GM20431 (cell line): ENCODE results near the gene VPS8.
"Not testable (repeated sequence)": the region's sequence is repeated elsewhere in the genome, so short reads cannot be mapped to it uniquely, and the experiment has no call there.

Source experiments
- in situ Hi-C: fragments of 300-500 bp; cut with MseI, MboI; formaldehyde crosslinking; loops from one replicate; pipeline ENCODE4 v1.15.0; 2020; ENCODE audit warnings: low sequenced_read_pairs; ENCODE audit not compliant: unreplicated experiment

Gene VPS8

GRCh38 chr3:184845819-184846218 lies 33.9 kb downstream of the VPS8 start:
- in situ Hi-C loops, result no loop called here

DNA sequence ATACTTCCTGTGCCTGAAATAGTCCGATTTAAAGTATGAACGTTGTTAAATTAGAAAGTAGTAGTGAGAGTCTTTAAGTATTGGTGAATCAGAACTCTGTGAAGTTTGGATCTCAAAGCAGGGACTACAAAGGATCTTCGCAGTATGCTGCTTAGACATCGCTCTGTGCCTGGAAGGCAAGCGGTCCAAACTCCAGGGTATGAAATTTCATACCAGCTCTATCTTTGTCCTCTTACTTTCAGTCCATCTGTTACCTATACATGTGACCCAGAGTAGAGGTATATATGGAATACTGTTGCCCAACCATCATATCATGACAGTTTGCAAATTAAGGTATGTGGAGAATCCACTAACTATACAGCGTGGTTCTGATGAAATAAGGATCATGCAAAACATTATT lies 34.5 kb downstream of the VPS8 start:
- in situ Hi-C loops, result no loop called here

DNA sequence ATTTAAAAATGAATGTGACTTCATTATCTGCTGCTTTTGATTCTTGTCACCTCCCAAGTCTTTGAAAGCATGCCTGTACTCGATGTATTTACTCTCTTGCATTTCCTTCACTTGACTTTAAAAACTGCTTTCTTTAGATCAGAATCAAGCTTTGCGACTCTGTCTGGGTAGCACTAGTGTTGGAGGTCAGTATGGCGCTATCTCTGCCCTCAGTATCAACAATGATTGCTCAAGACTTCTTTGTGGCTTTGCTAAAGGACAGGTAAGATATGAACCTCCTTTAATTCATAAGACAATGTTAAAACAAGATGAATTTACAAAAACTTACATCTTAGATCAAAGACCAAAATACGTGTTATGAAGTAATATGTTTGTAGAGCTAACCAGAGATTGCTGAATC lies 37.0 kb downstream of the VPS8 start:
- in situ Hi-C loops, result no loop called here

DNA sequence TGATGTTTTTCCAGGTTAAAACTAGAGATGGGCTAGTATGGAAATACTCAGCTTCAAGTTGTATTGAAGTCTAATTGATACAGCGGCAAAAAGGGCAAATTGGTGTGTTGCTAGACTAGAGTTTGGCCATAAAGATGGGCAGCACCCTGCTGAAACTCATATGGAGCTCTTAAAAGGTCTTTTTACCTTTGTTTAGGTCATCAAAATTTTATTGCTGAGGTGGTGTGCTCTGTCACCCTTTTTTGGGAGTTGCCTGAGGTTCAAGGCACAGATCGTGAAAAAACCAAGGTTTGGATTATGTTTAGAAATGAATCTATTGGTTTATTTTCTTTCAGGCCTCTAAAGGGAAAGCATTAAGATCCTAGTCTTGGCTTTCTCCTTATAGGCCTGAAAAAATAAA lies 38.2 kb downstream of the VPS8 start:
- in situ Hi-C loops, result no loop called here

DNA sequence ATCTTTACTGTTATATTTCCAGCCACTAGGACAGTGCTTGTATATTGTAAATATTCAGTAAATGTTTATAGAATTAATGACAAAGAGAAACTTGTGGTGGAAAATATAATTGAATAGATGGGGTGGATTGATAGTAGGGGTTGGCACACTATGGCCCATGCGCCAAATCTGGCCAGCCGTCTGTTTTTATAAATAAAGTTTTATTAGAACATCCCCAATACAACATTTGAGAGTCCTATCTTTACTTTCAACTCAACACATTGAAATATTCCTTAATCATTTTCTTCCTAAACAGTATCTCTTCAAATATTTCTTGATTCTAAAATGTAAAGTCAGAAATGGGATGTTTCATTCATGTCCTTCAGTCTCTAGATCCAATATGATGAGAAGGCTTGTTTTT lies 45.1 kb downstream of the VPS8 start:
- in situ Hi-C loops, result no loop called here

GRCh38 chr3:184864000-184864399 lies 52.0 kb downstream of the VPS8 start:
- in situ Hi-C loops, result no loop called here

DNA sequence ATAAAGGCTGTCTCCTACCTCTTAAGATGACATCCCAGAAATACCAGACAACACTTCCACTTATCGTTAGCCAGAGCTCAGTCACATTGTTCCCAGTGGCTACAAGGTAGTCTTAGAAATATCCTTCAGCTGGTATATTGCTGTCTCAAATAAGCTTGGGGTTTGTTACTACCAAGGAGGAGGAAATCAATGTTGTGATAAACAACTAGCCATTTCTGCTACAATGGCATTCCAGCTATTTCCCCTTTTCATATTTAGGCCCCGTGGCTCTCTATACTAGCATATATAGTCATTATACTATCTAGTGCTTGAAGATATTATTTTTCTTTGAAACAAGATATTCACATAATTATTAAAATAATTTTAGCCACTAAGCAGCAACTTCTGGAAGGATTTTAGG lies 56.5 kb downstream of the VPS8 start:
- in situ Hi-C loops, result no loop called here

GRCh38 chr3:184872200-184872599 lies 60.2 kb downstream of the VPS8 start:
- in situ Hi-C loops, result loop anchor here (10.0 kb wide), 1 partner anchor 303 kb away; no protein-coding TSS in a partner anchor

DNA sequence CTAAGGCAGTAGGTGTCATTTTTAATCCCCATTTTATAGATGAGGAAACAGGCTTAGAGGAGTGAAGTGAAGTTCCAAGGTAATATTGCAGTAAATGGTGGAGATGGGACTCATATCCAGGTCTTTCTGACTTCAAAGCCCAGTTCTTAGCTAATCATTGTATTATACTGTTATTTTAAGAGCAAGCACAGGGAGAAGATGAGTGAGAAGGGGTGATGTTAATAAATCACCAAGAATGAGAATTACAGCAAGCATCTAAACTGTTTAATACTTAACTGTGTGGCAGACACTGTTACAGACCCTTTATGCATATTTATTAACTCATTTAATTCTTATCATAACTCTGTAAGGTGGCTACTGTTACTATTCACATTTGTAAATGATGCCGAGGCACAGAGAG lies 61.2 kb downstream of the VPS8 start:
- in situ Hi-C loops, result loop anchor here (10.0 kb wide), 1 partner anchor 302 kb away; no protein-coding TSS in a partner anchor

GRCh38 chr3:184874709-184875644 lies 63.0 kb downstream of the VPS8 start:
- in situ Hi-C loops, result loop anchor here (10.0 kb wide), 1 partner anchor 300 kb away; no protein-coding TSS in a partner anchor

- in situ Hi-C loops, result no loop called here
Observed at GRCh38 chr3:184880276-184881019, 68.5 kb downstream of the VPS8 start.

- in situ Hi-C loops, result no loop called here
Observed at GRCh38 chr3:184884359-184885017, 72.5 kb downstream of the VPS8 start.

DNA sequence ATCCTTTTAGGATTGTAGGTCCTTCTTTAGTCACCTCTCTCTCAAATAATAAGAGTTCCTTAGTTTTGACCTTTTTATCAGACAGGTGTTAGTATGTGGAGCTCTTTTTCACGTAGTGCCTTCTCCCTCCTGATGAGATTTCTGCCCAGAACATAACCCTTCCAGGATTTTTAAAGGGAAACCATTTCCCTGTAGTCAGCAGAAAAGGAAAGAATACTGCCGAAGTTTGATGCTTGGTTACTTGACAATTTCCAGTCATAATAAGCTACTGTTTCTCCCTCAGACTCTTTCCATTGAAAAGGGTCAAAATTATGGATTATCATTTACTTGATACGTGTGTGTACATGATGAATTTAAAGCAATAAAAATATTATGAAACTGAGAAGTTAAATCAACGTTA lies 73.1 kb downstream of the VPS8 start:
- in situ Hi-C loops, result no loop called here

DNA sequence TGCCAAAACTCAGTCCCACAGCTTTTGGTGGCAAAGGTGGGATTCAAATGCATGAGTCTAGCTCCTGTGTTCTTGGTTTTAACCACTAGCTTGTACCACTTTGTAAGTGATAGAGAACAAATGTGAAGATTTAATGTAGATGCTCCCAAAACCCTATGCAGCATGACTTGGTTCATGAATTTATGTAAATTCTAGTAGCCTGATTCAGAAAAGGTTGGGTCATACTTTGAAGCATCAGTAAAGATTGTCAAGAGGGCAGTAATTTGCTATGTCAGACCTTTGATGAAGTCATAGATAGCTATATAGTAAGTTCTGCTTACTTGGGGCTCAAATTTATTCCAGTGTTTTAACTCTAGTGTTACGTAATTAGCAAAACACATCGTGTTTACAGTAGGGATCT lies 75.6 kb downstream of the VPS8 start:
- in situ Hi-C loops, result no loop called here

DNA sequence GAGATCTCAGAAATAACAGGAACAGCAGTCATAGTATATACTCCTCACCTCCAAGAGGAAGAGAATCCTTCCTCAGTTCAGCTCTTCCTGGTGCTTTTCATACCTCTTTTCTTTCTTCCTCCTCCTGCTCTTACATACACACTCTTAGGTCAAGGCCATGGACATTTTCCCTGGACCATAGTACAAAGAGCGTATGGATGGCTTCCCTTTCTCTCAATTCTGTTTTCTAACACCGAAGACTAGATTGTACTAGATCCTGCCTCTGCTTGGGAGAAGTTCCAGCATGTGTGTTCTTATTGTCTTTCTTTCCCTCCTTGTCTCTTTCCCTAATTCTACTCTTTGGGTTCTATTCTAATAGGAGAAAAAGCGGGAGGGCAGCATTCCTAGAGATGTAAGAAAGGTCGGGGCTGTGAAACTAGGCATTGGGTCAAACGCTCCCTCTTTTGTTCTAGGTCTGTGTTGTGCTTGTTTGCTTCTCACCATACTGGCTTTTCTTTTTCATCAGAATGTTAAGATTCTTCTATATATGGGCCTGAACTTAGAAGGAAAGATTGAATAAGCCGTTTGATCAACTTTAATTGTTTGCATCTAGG lies 77.4 kb downstream of the VPS8 start:
- in situ Hi-C loops, result no loop called here

DNA sequence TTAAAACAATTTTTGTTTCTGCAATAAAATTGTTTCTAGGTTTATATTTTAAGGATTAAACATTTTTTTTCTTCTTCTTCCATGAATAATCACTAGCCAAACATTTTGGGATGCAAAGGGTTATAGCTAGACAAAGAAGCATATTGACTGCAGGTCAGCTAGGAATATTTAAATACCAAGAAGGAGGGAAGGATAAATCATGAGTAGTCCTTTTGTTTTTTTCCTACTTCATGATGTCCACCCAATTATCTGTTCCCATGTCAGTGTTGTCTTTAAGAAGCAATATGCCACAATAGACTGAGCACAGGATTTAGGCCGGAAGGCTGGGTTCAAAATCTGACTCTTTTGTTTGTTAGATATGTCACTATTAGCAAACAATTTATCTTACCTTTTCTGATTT lies 82.1 kb downstream of the VPS8 start:
- in situ Hi-C loops, result no loop called here

DNA sequence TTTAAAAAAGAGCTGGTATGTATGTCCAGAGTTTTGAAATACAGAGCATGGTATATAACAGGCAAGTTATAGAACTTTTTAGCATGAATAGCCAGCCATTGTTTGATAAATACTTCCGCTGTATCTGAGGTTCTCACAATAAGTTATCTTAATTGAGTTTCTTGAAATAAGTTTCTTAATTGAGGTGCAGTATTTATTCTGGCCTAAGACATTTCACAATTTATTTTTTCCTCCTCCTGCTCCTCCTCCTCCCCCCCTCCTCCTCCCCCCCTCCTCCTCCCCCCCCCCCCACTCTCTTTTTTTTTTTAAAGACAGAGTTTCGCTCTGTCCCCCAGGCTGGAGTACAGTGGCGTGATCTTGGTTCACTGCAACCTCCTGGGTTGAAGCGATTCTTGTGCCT lies 83.4 kb downstream of the VPS8 start:
- in situ Hi-C loops, result no loop called here

DNA sequence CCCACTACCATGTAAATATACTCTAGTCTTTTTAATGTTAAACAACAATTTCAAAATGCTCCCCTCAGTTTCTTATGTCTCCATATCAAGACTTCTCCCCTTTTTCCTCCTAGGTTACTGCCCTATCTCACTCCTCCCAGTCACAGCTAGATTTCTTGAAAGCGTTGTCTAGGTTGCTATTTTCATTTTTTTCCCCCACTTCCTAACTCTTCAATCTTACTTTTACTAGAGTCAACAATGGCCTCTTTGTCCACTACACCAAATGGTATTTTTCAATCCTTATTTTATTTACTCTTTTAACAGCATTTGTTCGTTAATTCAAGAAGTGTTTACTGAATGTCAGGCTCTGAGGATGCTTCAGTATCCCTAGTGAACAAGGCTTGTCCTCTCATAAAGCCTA lies 84.4 kb downstream of the VPS8 start:
- in situ Hi-C loops, result no loop called here

DNA sequence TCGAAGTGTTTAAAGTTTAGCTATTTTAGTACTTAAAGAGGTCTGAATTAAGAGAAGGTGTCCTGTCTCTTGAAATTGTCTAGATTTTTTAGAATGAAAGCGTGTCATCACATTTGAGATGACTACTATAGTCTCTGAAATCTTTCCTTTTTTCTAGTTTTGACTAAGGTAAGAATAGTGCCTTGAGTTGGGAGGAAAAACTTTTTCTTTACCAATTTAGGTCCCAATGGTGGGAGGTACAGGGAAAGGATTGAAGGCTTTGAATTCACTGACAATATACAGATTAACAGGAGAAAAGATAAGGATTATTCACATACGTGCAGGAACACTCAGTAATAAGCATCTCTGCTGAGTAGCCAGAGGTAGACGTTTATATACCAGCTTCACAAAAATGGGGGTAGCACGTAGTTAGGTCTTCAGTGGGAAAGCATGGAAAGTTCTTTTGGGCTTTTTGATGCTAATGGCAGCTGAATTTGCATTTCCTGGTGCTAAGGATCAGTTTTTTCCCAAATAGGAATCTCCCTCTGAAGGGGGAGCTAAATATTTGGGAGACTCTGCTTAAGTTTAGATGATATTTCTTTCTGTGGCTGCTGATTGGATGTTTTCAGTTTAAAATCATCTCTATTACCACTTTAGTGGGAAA lies 88.1 kb downstream of the VPS8 start:
- in situ Hi-C loops, result no loop called here

- in situ Hi-C loops, result not testable (repeated sequence)
Observed at GRCh38 chr3:184907031-184907430, 95.1 kb downstream of the VPS8 start.
